HG02759 (cell line): Measurements from ENCODE around the gene RTF1.

Experiments used
- ATAC-seq: cut with Tn5 transposase; IDR thresholded peaks from one replicate; pipeline ENCODE4 v1.9.1; 2021; ENCODE audit warnings: mild to moderate bottlenecking, moderate library complexity; ENCODE audit not compliant: unreplicated experiment

RTF1 gene

DNA sequence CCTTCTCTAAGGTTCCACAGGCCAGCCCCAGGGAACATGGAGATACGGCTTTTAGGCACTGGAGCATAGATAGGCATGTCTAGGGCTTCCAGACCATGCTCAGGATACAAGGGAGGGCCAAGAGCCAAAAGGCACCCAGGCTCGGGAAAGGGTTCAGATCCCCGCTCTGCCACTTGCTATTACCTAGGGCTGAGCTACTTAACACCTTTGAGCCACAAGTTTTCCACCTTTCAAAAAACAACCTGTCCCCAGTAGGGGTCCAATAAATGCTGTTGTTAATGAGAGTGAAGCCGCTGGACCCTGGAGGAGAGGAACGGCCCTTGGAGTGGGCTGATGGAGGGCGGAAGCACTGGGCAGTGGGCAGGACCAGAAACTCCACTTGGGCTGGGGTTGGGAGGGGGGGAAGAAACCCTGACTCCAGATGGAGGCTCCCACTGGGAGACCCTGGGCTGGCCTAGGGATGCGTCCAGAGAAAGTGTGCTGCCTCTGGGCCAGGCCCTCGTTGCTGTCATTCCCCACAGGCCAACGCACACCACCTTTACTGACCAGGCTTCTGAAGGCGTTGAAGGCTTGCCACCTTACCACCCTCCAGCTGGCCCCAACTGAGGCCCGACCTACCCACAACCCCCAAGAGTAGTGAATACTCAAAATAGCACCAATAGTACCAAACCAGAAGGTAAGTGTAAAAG, 68.2 kb downstream of the RTF1 start:
- no peak for ATAC-seq

DNA sequence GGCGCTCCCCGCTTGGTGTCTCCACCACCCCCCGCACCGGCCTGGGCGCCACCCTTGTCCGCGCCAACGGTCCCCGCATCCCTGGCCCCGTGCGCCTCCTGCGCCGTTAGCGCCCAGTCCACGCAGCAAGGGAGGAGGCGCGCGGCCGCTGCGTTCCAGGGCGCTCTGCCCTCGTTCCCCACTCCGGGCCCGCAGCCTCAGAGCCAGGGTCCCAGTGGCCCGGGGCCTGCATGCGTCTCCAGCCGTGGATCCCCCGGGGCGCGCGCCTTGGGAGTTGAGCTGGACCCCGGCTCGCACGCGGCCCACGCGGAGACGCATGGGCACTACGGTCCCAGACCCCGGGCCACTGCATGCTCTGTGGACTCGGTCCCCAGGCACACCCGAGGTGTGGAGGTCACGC, 69.4 kb downstream of the RTF1 start:
- no peak for ATAC-seq

DNA sequence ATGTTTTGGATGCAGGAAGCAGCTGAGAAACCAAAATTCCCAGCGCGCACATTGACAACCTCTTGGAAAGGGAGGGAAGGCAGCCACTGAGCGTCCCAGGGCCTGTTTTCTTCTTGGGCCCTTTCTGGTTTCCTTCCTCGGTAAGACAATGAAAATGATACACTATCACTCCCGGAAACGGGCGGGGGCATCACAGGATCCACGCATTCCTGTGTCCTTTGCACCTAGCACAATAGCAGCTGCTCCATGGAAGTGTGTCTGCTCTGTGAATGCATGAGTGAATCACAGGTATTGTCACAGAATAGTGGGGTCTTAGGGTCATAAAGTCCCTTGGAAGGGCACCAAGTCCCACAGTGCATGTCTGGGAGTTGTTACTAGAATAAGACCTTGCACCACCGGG, 70.5 kb downstream of the RTF1 start:
- ATAC-seq, result no peak

DNA sequence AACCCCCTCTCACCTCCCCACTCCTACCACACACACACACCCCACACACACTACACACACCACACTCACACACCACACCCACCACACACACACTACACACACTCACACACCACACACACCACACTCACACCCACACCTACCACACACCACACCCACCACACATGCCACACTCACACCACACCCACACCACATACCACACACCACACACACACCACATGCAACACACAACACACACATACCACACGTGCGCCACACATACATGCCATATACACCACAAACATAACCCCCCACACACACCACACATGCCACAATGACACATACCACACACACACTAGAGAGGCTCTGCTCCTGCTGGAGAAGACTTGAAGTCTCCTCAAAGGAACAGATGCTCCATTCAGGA, 70.9 kb downstream of the RTF1 start:
- ATAC-seq, result no peak

DNA sequence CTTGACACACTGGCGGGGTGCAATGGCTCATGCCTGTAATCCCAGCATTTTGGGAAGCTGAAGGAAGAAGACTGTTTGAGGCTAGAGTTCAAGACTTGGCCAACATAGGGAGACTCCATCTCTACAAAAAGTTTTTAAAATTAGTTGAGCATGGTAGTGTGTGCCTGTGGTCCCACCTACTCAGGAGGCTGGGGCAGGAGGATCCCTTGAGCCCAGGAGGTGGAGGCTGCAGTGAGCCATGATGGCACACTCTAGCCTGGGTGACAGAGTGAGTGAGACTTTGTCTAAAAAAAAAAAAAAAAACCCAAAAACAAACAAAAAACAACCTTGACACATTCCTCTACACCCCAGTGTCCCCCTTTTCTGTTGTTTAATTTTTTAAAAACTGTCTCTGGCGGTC, 72.7 kb downstream of the RTF1 start:
- ATAC-seq, result no peak

DNA sequence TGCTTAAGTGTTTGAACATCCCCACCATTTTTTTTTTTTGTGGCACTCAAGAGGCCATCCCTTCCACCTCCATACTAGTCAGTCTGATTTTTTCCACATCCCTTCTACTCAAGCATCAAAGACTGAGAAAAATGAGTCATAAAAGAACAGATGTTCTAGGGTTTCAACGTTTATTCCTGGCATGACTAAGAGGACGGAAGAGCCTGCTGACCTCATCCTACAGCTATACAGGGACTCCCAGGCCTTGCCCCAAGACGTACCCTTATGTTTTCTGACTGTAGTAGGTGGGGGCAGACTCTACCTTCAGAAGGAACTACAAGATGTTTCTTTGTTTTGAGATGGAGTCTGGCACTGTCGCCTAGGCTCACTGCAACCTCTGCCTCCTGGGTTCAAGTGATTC, 73.5 kb downstream of the RTF1 start:
- ATAC-seq, result no peak

DNA sequence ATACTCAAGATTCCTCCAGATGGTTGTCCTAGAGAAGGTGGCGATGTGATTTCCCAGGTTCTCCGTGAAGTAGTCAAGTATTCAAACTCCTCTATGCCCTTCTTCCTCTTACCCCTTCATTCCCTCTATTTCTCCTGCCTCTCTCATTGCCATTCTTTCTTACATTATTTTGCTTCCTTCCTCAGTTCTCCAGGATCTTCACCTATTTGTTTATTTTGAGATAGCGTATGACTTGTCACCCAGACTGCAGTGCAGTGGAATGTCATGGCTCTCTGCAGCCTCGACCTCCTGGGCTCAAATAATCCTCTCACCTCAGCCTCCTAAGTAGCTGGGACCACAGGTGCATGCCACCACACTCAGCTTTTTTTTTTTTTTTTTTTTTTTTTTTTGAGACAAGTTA, 75.0 kb downstream of the RTF1 start:
- ATAC-seq, result no peak

DNA sequence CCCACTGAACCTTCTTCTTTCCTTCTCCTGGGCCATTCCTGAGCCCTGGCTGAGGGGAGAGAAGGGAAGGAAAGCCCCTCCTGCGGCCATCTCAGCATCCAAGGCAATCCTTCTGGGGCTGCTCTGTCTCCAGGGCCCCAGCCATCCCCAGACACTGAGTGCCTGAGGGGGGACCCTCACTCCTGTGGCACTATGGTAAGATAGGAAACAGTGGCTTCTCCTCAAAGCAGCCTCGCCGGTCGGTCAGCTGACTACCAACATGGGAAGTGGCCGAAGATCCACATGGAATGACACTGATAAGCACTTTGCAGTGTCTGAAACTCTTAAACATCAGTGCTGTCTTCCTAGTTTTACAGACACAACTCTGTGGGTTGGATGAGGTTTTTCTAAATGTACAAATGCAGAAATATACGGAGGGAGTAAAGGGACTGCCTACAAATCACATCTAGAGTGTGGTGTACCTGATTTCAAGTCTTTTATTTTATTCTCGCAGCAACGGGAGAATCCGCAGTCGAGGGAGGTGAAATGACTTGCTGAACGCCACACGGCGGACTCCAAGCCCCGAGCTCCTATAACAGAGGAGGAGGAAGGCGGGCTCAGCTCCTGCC, 75.8 kb downstream of the RTF1 start:
- ATAC-seq, result no peak

DNA sequence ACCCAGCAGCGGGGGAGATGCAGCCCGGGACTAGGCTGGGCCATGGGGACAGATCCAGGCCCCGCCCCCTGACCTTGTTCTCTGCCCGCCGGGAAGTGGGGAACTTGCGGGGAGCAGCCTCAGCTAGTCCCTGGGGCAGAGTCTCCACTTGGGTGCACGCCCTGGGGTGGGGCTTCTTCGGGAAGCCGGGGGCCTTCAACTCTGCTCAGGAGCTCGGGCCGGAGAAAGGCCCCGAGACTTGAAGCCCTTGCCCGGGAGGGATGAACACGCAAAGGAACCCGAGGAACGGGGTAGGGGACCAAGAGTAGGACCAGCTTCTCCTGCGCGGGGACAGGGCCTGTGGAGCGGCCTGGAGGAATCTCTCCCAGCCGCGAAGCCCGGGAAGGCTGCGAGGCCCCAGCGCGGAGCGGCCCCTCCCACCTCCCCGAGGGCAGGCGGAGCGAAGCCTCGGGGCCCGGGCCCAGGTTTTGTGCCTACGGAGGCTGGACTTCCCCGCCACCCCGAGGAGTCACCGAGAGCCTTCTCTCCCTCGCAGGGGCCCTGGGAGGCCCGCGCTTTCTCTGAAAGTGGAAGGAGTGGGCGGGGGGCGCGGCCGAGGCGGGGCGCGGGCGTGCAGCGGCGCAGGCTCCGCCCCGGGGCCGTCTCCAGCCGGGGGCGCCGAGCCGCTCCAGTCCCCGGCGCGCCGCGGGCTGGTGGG, 76.5 kb downstream of the RTF1 start, which contains the start of gene ITPKA:
ITPKA (plus strand) TSS at position 670 of the 697 bp plus-strand sequence. CDS start 54 bp downstream, outside the sequence.
- peak; percentile 81 for ATAC-seq

DNA sequence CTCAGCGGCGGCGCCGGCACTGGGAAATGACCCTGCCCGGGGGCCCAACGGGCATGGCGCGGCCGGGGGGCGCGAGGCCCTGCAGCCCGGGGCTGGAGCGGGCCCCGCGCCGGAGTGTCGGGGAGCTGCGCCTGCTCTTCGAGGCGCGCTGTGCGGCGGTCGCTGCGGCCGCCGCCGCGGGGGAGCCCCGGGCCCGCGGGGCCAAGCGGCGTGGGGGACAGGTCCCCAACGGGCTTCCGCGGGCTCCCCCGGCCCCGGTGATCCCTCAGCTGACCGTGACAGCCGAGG, 77.0 kb downstream of the RTF1 start:
- ATAC-seq, result peak; percentile 26

DNA sequence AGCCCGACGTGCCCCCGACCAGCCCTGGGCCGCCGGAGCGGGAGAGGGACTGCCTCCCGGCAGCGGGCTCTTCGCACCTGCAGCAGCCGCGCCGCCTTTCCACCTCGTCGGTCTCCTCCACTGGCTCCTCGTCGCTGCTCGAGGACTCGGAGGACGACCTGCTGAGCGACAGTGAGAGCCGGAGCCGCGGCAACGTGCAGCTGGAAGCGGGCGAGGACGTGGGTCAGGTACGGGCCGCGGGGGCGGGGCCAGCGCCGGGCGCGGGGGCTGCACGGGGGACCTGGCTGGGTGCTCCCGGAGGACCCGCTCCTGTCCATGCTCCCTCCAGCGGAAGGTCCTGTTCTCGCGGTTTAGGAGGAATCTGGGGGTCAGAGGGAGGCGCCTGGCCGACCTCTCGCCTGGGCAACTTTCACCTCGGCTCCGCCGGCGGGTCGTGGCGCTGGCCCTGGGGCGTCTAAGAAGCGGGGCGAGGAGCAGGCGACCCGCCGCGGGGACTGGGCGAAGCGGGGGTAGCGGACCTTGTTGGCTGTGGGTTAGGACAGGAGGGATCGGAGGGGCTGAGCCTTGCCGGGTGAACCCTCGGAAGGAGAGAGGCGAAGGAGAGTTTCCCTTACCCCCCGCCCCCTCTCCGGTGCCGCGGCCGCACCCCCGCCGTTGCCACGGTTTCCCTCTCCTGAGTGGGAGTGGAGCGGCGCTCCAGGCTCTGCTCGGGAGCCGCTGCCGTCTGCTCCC, 77.5 kb downstream of the RTF1 start:
- ATAC-seq, result peak; percentile 20

DNA sequence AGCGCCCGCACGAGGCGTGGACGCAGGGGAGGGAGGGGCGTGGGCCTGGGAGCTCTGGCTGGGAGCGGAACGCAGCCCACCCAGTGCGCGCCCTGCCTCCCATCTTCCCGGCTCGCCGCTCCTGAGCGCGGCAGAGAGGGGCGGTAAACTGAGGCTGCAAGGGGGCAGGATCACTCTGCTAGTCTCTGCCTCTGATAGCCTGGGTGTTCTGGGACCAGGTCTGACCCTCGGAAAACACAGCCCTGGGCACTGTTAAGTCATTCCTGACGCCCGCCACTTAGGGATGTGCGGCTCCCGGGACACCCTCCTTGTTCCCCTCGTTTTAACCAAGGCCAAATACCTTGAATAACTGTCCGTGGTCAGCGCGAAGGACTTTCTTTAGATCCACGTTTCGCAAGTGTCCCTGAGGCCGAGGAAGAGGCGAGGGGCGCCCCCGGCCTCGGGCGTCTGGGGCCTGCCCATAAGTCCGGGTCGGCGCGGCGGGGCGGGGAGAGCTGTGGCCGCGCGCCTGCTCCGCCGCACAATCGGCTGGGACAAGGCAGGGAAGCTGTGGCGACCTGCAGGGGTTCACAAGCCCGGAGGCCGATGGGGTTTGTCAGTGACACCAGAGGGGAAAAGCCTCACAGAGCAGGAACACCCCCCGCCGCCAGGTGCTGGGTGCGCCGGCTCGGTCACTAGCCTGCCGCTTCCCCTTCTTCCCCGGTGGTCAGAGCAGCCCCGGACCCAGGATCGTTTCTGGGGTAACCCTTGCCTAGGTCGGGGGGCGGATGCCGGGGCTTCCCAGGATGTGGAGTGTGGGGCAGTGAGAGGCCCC, 78.2 kb downstream of the RTF1 start:
- no peak for ATAC-seq

DNA sequence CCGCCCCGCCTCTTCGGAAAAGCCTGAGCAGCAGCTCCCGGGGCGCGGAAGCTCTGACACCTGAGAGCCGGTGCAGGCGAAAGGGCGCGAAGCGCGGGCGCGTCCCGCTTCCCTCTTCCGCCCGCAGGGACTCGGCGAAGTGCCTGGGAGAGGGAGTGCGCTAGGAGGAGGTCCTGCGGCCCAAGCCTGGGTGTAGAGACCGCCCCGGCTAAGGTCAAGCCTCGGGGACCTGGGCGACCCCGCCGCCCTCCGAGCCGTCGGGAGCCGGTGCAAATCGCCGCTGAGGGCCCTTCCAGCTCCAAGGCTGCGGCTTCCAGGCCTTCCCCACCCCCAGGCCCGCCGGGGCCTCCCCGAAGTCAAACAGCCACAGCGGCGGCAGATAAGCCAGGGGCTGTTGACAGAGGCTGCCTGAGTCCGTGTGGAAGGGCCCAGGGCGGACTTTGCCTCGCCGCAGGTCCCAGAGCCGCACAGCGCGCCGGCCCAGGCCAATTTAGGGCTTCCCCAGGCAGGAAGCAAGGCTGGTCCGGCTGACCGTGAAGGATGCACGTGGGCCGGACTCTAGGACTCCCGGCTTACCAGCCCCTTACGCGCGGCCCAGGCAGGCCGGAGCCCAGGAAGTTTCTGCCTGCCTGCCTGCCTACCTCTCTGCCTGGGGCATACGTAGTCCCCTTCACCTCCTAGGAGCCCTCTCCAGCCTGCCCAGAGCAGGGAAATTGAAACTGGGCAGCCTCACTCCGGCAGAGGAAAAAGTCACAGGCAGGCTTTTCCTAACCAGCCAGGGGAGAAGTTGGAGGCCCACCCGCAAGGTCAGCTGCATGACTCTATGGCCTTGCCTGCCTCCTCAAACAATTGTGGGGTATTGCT, 79.1 kb downstream of the RTF1 start:
- ATAC-seq, result no peak

DNA sequence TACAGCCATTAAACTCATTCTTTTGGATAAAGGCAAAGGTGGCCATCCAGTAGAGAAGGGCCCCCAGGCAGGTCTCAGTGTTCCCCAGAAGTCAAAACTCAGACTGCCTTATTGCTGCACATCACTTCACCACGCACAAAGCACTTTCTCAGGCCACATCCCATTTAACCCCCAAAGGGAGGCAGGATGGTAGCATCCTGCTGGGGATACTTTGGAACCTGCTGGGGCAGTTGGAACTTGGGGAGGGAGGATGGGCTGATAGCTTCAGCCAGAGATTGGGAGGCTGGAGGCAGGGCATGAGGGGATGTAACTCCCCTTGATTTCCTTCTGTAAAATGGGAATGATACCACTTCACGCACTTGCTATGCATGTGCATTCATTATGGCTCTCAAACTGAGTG, 81.8 kb downstream of the RTF1 start:
- no peak for ATAC-seq

DNA sequence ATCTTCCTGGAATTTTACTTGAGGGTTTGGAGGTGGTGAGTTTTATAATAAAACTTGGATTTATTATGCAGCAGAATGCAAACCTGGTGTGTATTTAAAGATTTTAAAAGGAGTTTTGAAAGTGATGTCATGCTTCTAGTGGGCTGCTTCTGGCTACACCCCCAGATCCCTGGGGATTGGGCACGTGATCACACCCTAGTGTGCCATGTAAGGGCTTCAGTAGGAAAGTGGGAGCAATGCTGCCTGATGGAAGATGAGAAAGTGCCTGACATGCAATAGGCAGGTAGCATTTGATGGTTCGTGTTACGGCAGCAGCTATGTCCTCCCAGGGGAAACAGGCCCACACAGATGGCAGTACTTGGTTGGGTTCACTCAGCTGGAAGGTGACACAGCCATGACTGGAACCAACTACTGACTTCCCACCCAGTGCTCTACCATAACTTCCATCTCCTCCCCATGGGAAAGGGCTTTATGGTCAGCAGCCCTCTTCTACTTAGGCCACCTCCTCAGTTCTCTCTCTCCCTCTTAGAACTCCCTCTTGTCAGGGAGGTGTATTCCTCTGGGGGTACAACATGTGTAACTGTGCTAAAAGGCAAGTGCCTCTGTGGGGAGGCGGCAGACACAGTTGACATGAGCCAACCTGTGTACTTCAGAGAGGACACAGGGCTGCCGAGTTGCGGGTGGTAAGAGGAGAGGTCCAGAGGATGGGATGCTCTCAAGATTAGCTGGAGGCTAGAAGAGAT, 82.4 kb downstream of the RTF1 start:
- no peak for ATAC-seq

DNA sequence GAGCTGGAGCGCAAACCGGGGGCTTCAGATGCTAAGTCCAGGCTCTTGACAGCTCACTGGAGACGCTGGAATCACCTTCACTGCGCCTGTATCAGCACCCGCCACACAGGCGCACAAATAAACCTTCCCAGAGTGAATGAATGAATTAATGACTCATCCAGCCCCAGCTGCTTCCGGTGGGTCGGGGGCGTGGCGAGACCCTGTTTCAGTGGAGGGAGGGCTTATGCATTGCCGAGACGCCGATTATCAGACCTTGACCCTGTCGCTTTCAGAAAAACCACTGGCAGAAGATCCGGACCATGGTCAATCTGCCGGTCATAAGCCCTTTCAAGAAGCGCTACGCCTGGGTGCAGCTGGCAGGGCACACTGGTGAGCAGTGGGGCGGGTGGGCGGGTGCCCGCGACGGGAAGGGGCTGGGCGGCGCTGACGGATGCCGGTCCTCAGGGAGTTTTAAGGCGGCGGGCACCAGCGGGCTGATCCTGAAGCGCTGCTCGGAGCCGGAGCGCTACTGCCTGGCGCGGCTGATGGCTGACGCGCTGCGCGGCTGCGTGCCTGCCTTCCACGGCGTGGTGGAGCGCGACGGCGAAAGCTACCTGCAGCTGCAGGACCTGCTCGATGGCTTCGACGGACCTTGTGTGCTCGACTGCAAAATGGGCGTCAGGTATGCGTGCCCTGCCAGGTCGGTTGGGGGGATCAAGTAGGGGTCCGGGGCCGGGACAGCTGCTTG, 84.5 kb downstream of the RTF1 start:
- ATAC-seq, result peak; percentile 51

DNA sequence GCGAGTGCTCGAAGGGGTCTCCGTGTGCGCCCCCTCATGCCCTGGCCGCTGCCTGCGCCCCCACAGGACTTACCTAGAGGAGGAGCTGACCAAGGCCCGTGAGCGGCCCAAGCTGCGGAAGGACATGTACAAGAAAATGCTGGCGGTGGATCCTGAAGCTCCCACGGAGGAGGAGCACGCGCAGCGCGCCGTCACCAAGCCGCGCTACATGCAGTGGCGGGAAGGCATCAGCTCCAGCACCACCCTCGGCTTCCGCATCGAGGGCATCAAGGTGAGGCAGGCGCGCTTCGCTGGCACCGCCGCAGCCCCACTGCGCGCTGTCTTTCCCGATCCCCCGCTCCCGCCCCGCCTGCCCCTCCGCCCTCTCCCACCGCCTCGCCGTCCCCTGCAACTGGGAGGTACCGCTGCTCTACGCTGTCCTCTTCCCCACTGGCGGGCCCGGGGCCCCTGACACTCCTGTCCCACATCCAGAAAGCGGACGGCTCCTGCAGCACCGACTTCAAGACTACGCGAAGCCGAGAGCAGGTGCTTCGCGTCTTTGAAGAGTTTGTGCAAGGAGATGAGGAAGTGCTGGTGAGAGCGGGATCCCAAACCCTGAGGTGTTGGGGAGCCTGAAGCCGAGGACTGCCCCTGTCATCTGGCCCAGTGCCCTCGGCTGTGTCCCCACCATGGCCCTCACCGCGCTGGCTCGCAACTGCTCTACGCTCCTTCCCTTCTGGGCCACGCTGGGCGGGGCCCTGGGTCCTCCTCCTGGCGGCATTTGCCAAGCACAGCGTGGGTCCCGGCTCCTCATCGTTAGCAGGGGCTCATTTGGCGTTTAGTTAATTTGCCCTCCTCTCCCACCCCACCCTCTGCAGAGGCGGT, 85.3 kb downstream of the RTF1 start:
- no peak for ATAC-seq
